GM15510 (cell line): Measurements from ENCODE around the gene TSSK2.

Source experiments
- POLR2A ChIP-seq: IDR thresholded peaks from 3 replicates; pipeline ENCODE4 v1.6.1; 2011; ENCODE audit warnings: borderline replicate concordance; ENCODE audit not compliant: insufficient read length; ENCODE audit errors: extremely low read depth

Gene TSSK2

DNA sequence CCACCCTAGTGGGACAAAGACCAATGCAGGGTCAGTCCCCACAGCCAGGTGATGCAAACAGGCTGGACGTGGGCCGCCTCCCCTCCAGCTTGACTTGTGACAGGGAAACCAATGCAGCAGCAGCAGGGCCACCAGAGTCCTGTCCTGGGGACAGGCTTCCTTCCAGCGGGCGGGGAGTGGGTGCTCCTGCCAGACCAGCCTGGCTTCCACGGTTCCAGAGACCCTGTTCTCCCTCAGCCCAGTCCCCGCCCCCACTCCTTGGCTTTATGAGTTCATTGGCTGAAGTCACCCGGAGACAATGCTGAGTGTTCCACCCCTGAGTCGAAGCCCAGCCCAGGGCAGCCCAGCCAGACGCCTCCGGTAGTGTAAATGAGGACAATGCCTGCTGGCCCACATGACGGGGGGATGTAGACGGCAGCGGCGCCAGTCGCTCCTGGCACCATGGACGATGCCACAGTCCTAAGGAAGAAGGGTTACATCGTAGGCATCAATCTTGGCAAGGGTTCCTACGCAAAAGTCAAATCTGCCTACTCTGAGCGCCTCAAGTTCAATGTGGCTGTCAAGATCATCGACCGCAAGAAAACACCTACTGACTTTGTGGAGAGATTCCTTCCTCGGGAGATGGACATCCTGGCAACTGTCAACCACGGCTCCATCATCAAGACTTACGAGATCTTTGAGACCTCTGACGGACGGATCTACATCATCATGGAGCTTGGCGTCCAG lies at the start of gene TSSK2:
Gene TSSK2 (plus strand): TSS at position 350 of the 726 bp plus-strand sequence. CDS start 92 bp downstream, at position 442.
- TF ChIP-seq POLR2A: no peak

DNA sequence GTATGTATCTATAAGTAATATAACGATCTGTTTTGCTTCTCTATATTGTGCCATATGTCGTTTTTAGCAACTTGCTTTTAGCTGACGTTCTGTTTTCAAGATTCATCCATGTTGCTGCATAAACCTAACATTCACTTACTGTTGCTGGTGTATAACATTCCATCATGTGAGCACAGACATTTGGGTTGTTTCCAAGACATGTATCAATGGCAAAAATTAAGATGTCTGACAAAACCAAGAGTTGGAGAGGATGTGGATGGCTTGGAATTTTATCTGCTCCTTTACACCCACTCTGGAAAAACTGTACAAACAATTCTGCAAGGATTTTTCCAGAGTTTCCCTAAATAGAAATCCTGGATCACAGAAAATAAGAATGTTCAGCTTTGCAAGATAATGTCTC lies 49.8 kb upstream of the TSSK2 start:
- TF ChIP-seq POLR2A: no peak

DNA sequence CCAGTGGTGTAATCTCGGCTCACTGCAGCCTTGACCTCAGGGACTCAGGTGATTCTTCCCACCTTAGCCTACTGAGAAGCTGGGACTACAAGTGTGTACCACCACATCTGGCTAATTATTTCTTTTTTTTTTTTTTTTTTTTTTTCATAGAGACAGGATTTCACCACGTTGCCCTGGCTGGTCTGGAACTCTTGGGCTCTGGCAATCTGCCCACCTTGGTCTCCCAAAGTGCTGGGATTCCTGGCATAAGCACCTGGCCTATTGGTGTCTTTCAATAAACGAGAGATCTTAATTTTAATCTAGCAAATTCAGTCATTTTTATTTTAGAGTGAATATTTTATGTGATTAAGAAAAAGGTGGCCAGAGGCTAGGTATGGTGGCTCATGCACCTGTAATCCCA lies 49.0 kb upstream of the TSSK2 start:
- no peak for TF ChIP-seq POLR2A

DNA sequence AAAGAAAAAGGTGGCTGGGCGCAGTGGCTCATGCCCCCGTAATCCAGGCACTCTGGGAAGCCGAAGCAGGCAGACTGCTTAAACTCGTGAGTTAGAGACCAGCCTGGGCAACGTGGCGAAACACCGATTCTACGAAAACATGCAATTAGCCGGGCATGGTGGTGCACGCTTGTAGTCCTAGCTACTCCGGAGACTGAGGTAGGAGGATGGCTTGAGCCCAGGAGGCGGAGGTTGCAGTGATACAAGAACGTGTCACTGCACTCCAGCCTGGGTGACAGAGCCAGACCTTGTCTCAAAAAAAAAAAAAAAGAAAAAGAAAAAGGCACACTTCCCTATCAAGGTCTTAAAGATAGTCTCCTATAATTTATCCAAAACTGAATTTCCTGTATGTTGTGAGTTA lies 48.3 kb upstream of the TSSK2 start:
- no peak for TF ChIP-seq POLR2A

DNA sequence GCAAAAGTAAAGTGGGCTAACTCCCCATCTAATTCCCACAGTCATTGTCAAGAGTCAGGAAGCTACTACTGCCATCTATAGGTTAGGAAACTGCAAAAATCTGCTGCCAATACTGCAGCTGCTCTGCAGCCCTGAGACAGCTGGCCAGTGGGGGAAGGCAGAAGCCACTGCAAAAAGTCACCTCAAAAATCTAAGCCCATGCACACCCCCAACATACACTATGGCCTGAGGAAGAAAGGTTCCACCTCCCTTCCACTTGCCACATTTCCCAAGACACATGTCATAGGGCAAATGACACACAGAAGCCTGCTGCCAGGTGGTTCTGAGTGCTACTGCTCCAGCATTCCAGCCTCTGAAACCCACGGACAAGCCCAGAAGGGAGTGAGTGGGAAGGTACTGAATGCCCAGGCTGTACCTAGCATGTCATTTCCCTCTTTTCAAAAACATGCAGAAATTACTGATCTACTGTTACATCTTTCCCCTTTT lies 45.8 kb upstream of the TSSK2 start:
- no peak for TF ChIP-seq POLR2A

DNA sequence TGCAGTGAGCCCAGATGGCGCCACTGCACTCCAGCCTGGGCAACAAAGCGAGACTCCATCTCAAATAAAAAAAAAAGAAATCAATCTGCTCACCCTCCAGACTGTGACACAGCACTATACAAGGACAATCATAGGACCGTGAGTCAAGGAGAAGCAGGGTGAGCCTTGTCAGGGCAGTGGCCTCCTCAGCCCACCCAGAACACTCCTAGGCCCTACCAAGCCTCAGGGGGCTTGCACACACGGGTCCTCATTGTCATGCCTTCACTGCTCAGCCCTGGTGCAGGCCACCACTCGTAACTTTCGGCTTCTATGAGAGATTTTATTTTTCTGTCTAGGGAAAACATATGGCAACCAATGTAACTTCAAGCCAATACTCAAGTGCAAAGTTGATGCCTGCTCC lies 44.7 kb upstream of the TSSK2 start:
- no peak for TF ChIP-seq POLR2A

DNA sequence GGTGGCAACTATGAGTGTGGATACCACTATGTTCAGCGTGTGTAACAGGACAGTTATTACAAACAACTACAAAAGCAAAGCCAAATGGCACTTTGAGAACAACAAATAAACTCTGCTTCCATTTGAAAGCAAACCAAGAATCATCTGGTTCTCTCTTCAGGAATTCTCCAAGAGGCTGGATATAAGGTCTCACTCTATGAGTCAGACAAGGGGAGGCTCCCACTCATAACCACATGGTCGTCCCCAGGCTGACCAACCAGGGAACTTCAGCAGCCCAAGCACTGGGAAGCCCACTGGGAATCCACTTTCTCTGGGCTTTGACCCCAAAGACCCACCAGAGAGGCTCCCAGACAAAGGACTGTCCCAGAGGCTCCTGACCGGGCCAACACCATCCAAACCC lies 44.2 kb upstream of the TSSK2 start:
- TF ChIP-seq POLR2A: no peak

DNA sequence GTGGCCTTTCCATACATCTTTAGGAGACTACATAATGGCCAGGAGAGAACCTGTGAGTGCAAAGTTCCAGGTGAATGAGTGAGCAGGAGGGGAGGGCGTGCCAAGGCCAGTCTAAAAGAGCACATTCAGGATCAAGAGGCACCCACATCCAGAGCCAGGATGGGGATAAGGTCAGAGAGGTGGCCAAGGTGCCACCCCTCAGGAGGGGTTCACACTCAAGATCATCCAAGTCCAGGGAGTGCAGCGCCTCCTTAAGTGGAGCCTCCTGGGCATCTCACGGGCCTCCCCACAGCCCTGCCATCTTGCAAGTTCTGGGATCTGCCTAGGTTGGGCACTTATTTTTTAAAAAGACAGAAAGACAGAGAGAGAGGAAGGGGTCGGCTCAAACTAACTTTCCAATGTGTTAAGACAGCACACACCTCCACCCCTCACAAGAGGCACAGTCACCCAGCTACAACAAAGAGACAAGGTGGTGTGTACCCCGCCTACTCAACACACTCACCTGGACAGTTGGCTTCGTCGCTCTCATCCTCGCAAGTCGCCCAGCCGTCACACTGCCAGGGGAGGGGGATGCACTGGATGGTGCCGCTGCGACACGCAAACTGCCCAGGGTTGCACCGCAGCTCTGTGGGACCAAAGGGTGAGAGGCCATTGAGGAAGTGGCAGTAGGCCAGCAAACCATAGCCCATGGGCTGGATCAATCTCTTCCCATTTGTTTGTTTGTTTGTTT lies 42.1 kb upstream of the TSSK2 start:
- TF ChIP-seq POLR2A: no peak

DNA sequence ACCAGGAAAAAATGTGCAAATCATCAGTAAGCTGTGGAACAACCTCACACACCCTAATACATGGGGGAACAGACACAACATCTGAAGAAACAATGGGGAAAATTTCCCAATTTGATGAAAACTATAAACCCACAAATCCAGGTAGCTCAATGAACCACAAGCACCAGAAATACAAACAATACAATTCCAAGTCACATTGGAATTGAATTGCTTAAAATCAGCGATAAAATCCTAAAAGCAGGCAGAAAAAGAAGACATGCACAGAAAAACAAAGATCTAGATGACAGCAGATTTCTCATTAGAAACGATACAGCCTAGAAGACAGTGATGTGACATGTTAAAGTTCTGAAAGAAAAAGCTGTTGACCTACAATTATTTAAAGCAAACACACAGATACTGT lies 40.9 kb upstream of the TSSK2 start:
- no peak for TF ChIP-seq POLR2A

DNA sequence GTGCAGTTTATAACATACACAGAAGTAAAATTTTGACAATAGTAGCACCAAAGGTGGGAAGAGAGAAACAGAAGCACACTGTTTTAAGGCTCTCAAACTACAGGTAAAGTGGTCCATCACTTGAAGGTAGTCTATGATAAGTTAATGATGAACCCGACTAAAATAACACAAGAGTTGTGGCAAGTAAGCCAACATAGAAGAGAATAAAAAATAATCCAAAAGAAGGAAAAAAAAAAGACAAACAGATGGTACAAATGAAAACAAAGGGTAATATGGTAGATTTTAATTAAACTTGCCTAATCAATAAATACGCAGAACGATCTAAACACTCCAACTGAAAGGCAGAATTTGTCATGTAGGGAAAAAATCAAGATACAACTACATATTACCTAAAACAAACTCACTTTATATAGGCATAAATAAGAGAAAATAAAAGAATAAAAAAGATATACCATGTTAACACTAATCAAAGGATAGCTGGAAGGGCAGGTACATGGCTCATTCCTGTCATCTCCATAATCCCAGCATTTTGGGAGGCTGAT lies 40.5 kb upstream of the TSSK2 start:
- TF ChIP-seq POLR2A: no peak

DNA sequence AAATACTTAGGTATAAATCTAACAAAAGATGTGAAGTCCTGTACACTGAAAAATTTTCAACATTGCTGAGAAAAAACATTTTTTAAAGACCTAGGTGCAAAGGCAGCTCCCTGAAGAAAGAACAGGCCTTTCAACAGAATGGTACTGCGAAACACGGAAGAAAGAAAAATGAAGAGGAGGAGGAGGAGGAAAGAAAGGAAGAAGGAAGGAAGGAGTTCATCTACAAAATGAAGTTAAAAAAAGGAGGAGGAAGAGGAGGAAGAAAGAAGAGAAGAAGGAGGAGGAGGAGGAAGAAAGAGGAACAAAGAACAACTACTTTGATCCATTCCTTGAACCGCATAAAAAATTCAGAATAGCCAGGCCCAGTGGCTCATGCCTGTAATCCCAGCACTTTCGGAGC lies 38.4 kb upstream of the TSSK2 start:
- no peak for TF ChIP-seq POLR2A

DNA sequence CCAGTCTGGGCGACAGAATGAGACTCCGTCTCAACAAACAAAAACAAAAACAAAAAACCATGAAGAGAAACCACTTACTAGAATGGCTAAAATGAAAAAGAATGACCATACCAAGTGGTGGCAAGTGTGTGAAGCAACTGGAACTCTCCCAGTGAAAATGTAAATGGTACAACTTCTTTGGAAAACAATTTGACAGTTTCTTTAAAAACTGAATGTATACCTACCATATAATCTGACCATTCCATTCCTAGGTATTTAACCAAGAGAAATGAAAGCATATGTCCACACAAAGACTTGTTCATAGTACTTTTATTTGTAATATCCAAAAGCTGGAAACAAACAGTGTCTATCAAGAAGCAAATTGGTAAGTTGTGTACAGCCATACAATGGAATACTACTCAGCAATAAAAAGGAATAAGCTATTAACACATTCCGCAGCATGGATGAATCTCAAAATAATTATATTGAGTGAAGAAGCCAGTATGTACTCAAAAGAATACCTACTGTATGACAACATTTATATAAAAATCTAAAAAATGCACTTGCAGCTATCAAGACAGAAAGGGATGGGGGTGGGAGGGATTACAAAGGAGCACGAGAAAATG lies 36.6 kb upstream of the TSSK2 start:
- no peak for TF ChIP-seq POLR2A

DNA sequence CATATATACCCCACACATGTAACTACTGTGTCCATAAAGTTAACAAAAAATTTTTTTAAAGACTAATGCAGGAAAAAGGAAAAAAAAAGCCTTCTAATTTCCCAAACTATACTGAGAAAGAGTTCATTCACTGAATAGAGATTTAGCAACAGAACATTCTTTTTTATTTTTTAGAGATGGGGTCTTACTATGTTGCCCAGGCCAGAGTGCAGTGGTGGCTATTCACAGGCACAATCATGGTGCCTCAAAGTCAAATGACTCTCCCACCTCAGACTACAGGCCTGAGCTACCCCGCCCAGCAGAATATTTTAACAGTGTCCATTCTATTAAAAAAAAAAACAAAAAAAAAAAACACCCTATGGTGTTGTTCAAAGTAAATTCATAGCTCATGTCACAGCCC lies 34.6 kb upstream of the TSSK2 start:
- TF ChIP-seq POLR2A: no peak

DNA sequence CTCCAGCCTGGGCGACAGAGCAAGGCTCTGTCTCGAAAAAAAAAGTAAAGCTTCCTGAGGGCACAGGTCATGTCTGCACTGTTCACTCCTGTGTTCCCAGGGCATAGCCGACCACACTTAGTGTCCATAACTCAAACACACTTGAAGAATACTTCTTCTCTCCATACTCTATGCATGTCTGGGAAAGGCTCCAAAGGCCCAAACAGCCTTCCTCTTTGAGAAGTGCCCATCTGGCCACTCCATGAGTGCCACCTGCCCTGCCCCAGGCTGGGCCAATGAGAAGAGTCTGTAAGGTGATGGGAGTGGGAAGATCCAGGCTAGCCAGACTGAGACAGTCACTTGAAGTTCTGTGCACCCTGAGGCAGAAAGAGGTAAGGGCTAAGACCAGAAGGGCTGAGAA lies 33.6 kb upstream of the TSSK2 start:
- TF ChIP-seq POLR2A: no peak

DNA sequence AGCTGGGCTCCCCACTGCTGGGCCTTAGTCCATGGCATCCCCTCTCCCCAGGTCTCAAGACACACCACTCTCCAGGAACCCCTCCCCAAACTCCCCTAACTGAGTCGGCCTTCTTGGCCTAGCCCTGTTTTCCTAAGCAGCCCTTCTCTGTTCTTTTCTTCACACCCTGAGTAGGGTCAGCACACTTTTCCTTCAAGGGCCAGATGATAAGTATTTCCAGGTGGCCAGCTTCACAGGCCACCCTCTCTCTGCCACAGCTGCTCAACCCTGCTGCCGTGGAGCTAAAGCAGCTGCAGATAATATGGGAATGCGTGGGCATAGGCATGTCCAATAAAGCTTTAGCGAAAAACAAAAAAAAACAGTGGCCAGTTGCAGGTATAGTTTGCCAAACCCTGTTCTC lies 33.0 kb upstream of the TSSK2 start:
- no peak for TF ChIP-seq POLR2A

DNA sequence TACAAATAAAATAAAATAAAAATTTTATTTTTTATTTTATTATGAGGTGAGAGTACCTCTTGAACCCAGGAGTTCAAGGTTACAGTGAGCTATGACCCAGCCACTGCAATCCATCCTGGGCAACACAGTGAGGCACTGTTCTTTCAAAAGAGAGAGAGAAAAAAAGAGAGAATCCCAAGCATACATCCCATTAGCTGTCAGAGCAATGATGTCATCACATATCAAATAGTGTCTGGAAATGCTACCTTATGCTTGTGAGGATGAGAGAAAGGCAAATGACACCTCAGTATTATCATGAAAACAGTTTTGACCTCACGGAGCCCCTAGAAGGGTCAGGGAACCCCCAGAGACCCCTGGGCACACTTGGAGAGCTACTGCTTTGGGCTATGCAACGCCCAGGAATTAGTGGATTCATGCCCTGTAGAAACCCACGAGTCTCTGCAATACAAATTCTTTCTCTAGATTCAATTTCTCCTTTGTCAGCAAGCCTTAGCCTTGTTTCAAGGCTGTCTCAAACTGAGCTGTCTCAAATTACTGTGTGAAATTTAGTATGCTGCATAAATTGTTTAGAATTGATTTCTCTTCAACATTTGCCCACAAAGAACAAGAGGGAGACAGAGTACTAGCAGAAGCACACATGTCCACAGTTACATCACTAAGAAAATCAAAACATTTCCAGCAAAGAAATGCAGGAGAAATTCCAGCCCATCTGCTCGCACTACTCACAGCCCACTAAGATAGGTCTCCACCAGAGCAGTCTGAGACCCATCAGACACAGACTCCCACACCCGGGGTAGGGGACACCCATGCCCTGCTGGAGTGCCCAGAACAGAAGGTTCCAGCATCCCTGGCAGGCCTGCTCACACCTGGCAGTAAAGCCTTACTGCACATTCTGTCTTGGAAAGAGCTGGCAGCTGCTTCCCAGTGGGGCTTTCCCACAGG lies 27.0 kb upstream of the TSSK2 start:
- TF ChIP-seq POLR2A: no peak
